ENCODE data around the gene PICALM. TPM values are rescaled to one million over a fixed set of nuclear protein-coding genes. Genes with fewer than 3 reads are reported as not detected.
A peak's percentile ranks its signal among the peaks of the same experiment; 100 is the strongest.

The PICALM gene
- total and polyA plus RNA-seq, 2 of the 4 experiments (the other 2 are of a cell fraction), result 235 to 453 TPM

DNA sequence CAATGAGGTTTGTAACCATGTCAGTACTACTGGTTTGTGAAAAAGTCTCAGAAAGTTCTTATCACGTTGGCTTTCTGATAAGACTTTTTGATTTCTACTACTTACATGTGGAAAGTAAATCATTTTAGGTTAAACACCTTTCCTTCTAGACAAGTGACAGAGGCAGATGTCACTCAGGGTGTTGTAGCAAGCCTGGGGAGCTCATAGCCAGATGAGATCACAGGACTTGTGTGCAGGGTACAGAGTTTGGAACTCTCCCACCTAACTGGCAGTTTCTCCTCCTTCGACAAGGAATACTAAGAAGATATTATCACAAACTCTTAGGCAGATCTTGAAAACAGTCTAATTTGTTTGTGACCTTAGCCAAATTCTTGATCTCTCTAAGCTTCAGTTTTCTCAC lies 49.4 kb upstream of the PICALM start (continued):
- TF ChIP-seq, protein P1, sequence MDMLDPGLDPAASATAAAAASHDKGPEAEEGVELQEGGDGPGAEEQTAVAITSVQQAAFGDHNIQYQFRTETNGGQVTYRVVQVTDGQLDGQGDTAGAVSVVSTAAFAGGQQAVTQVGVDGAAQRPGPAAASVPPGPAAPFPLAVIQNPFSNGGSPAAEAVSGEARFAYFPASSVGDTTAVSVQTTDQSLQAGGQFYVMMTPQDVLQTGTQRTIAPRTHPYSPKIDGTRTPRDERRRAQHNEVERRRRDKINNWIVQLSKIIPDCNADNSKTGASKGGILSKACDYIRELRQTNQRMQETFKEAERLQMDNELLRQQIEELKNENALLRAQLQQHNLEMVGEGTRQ (IDR thresholded peaks at IDR 0.05; ENCODE audit: low read depth, low read length), result no peak
- TF ChIP-seq RAD21 (IDR thresholded peaks at IDR 0.05; ENCODE audit: low read length), result no peak

DNA sequence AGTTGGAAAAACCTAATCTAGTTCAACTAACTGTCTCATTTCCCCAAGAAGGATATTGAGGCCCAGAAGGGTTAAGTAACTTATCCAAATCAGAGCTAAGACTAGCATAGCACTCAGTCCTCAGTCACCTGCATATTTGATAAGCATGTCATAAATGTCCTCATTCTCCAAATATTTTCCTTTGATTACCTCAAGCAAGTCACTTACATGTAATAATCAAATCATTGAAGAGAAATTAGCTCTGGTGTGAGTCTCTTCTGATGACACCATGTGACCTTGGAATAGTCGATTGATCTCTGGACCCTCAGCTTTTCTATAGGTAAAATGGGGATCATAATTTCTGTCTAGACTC lies 48.8 kb upstream of the PICALM start:
- Histone ChIP-seq H3K9ac (ENCODE audit: low read depth, low read length) (no peak overlapping the region), H2BK20ac (ENCODE audit: low read depth, low read length) (peak overlapping the region; percentile 57; the same call in 1 of the 2 replicates), H3K4me2 (ENCODE audit: low read depth, low read length) (no peak overlapping the region), H3K4ac (ENCODE audit: low read depth, low read length) (no peak overlapping the region; the same call in 1 of the 2 replicates), H3K27ac (ENCODE audit: insufficient read depth, low read length) (no peak overlapping the region), H4K5ac (ENCODE audit: low read depth, low read length) (no peak overlapping the region), H4K20me1 (ENCODE audit: insufficient read depth, low read length) (no peaks in the 10 kb centered on the region), H3K23ac (ENCODE audit: low read depth, low read length) (no peak overlapping the region; the same call in 1 of the 2 replicates), H3K9me3 (ENCODE audit: control insufficient read depth, insufficient read depth, low read length) (no peaks in the 10 kb centered on the region), H3K18ac (ENCODE audit: low read depth, low read length) (no peak overlapping the region; the same call in 1 of the 2 replicates), H3K4me3 (ENCODE audit: insufficient read depth, low read depth, low read length) (no peak overlapping the region), H2BK15ac (ENCODE audit: low read depth, low read length) (peak overlapping the region; percentile 97; the same call in 1 of the 3 replicates), H2BK120ac (ENCODE audit: low read depth, low read length) (peak overlapping the region; percentile 42; the same call in 1 of the 2 replicates), H3K79me1 (ENCODE audit: low read depth in 1 of 2, low read length in 2 of 2) (no peaks in the 10 kb centered on the region), H2AK5ac (ENCODE audit: low read depth, low read length) (no peak overlapping the region), H4K91ac (ENCODE audit: insufficient read depth, low read depth, low read length) (no peak overlapping the region), H3K56ac (ENCODE audit: extremely low read depth, insufficient read depth, low read length) (no peak overlapping the region), H2BK5ac (ENCODE audit: low read depth, low read length, poor library complexity, severe bottlenecking) (peak overlapping the region; percentile 2), H2AK9ac (replicated peaks; ENCODE audit: low read depth, low read length, poor library complexity) (no peak overlapping the region), H4K8ac (ENCODE audit: low read depth in 2 of 2, low read length in 2 of 2) (no peak overlapping the region), H2AFZ (replicated peaks; ENCODE audit: low read length, poor library complexity) (no peak overlapping the region), H3K36me3 (ENCODE audit: control insufficient read depth, insufficient read depth, low read length) (no peaks in the 10 kb centered on the region), H3K14ac (replicated peaks; ENCODE audit: low read depth, low read length) (no peak overlapping the region; the same call in 1 of the 2 replicates), H3K9me1 (ENCODE audit: insufficient read depth, low read length) (peaks cover 14% of the 10 kb centered on the region), H3K27me3 (ENCODE audit: control insufficient read depth, insufficient read depth, low read length) (no peaks in the 10 kb centered on the region), H3K4me1 (ENCODE audit: control insufficient read depth, insufficient read depth, low read length) (peaks cover 9% of the 10 kb centered on the region)
- intact Hi-C loops (cut with micrococcal nuclease), result loop anchor here (2.0 kb wide), 1 partner anchor 49 kb away; the partner anchor contains the start of gene PICALM
- DNase-seq (no peak), ATAC-seq (ENCODE audit: low read depth) (no peak)
- WGBS, 2 experiments (ENCODE audit: extremely low coverage in 2 of 2, insufficient read length in 1 of 2), result no CpG with 5 or more reads among the region's 1 CpG
- ChIA-PET CTCF (no interaction called here), POLR2A (ENCODE audit: unreplicated experiment) (no interaction called here)
- dilution Hi-C loops (cut with HindIII; ENCODE audit: low sequenced_read_pairs, unreplicated experiment), result no loop called here
- no TSS peak for BruUV-seq (replicated peaks)
- in situ Hi-C loops (cut with MboI; ENCODE audit: low sequenced_read_pairs), result no loop called here
- TF ChIP-seq, protein P1 (IDR thresholded peaks at IDR 0.05; ENCODE audit: low read depth, low read length), result no peak
- TF ChIP-seq CHD1 (IDR thresholded peaks at IDR 0.05; ENCODE audit: low read depth, low read length), result no peak
- no peak for TF ChIP-seq MAFK (IDR thresholded peaks at IDR 0.05; ENCODE audit: low read depth, low read length)
- no peak for TF ChIP-seq BHLHE40 (IDR thresholded peaks at IDR 0.05; ENCODE audit: low read depth, low read length)
- TF ChIP-seq, protein P2, sequence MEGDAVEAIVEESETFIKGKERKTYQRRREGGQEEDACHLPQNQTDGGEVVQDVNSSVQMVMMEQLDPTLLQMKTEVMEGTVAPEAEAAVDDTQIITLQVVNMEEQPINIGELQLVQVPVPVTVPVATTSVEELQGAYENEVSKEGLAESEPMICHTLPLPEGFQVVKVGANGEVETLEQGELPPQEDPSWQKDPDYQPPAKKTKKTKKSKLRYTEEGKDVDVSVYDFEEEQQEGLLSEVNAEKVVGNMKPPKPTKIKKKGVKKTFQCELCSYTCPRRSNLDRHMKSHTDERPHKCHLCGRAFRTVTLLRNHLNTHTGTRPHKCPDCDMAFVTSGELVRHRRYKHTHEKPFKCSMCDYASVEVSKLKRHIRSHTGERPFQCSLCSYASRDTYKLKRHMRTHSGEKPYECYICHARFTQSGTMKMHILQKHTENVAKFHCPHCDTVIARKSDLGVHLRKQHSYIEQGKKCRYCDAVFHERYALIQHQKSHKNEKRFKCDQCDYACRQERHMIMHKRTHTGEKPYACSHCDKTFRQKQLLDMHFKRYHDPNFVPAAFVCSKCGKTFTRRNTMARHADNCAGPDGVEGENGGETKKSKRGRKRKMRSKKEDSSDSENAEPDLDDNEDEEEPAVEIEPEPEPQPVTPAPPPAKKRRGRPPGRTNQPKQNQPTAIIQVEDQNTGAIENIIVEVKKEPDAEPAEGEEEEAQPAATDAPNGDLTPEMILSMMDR (conservative IDR thresholded peaks at IDR 0.05; ENCODE audit: low read depth, low read length), result no peak

Data from IMR-90 (cell line).